Endothelial cell of umbilical vein (primary cell): Measurements from ENCODE around the gene SYCE1L. TPM values are rescaled to one million over a fixed set of nuclear protein-coding genes. Genes with fewer than 3 reads are reported as not detected.
A peak's percentile ranks its signal among the peaks of the same experiment; 100 is the strongest.

Experiments
- BruUV-seq: library from RNA; stranded (reverse); fragments of 400-500 nt; replicated peaks from 2 replicates; lab custom pipeline; 2021; lab: Mats Ljungman, UMichigan
- CTCF ChIA-PET: fragments of 300-600, 350-600 bp; sonication (Branson Sonifier 250); formaldehyde crosslinking; loops from one replicate; lab custom pipeline; 2021; ENCODE audit warnings: antibody characterized with exemption, inconsistent platforms; lab: Charles Lee
- POLR2A ChIA-PET: fragments of 300-600, 350-600 bp; sonication (Branson Sonifier 250); formaldehyde crosslinking; loops from one replicate; lab custom pipeline; 2021; ENCODE audit warnings: antibody characterized with exemption, inconsistent platforms; lab: Charles Lee
- DNase-seq: peaks from one replicate; pipeline ENCODE4 v3.0.0-alpha.2; 2011; ENCODE audit warnings: low read depth, low spot score
- FAIRE-seq: peaks from 2 replicates; lab custom pipeline; 2011; peaks lifted over from hg19 to GRCh38; lab: Jason Lieb, UNC
- H2AFZ ChIP-seq: 2 replicates; pipeline ENCODE4 v1.6.0; 2012; ENCODE audit warnings: low read depth, low read length, control low read depth, inconsistent platforms
- H3K27ac ChIP-seq: 2 replicates; pipeline ENCODE4 v1.5.1; 2011; ENCODE audit warnings: low read depth, mild to moderate bottlenecking, control low read depth, low read length, moderate library complexity; ENCODE audit not compliant: insufficient read depth
- H3K27me3 ChIP-seq, 2 experiments: 2 replicates each; pipeline versions ENCODE4 v1.6.0 to v1.6.1; 2011; ENCODE audit warnings: low read length in 2 of 2, mixed read lengths in 1 of 2; ENCODE audit not compliant: control insufficient read depth in 2 of 2, insufficient read depth in 2 of 2
- H3K36me3 ChIP-seq, 2 experiments: 2 replicates in 1 of 2; 3 replicates in 1 of 2; pipeline ENCODE4 v1.5.1; 2011; ENCODE audit warnings: low read length in 2 of 2, mild to moderate bottlenecking in 1 of 2, moderate library complexity in 1 of 2; ENCODE audit not compliant: control insufficient read depth in 2 of 2, insufficient read depth in 2 of 2; ENCODE audit errors: extremely low read depth in 1 of 2
- H3K4me1 ChIP-seq: 3 replicates; pipeline ENCODE4 v1.5.1; 2011; ENCODE audit warnings: mild to moderate bottlenecking, low read length; ENCODE audit not compliant: control insufficient read depth, insufficient read depth; ENCODE audit errors: extremely low read depth
- H3K4me2 ChIP-seq: 2 replicates; pipeline ENCODE4 v1.6.1; 2011; ENCODE audit warnings: low read length, control low read depth, mixed read lengths; ENCODE audit not compliant: insufficient read depth
- H3K4me3 ChIP-seq, 3 experiments: fragments of 200-600 bp in 1 of 3; sonication (generic), shearing (Covaris generic) in 1 of 3; replicated peaks in 1 of 3; 2 replicates each; pipeline ENCODE4 v1.5.1; 2011 to 2016; ENCODE audit warnings: control low read depth in 3 of 3, low read length in 3 of 3, mild to moderate bottlenecking in 2 of 3, inconsistent platforms in 1 of 3, low read depth in 1 of 3, moderate library complexity in 1 of 3; ENCODE audit not compliant: insufficient read depth in 1 of 3
- H3K79me2 ChIP-seq: 2 replicates; pipeline ENCODE4 v1.6.0; 2012; ENCODE audit warnings: low read length, inconsistent platforms; ENCODE audit not compliant: control insufficient read depth, insufficient read depth
- H3K9ac ChIP-seq: replicated peaks from 2 replicates; pipeline ENCODE3; 2011; ENCODE audit warnings: low read length, control low read depth; ENCODE audit not compliant: insufficient read depth; ENCODE audit errors: extremely low read depth
- H3K9me1 ChIP-seq: replicated peaks from 3 replicates; pipeline ENCODE4 v1.6.0; 2011; ENCODE audit warnings: mild to moderate bottlenecking, low read length; ENCODE audit not compliant: control insufficient read depth, insufficient read depth; ENCODE audit errors: extremely low read depth
- H3K9me3 ChIP-seq: replicated peaks from 2 replicates; pipeline ENCODE4 v1.5.1; 2012; ENCODE audit warnings: low read length, inconsistent platforms; ENCODE audit not compliant: control insufficient read depth, insufficient read depth
- H4K20me1 ChIP-seq: replicated peaks from 2 replicates; pipeline ENCODE3; 2011; ENCODE audit warnings: mild to moderate bottlenecking, low read length; ENCODE audit not compliant: control insufficient read depth, insufficient read depth; ENCODE audit errors: extremely low read depth
- CTCF ChIP-seq, 2 donors: IDR thresholded peaks; 1 replicate in 1 of 2; 2 replicates in 1 of 2; pipeline ENCODE4 v1.5.1; 2011; ENCODE audit warnings: low read length in 2 of 2, mild to moderate bottlenecking in 2 of 2, moderate library complexity in 2 of 2, control low read depth in 1 of 2, inconsistent platforms in 1 of 2, low read depth in 1 of 2; ENCODE audit not compliant: insufficient read depth in 1 of 2; ENCODE audit errors: extremely low read depth in 1 of 2
- EZH2 ChIP-seq: IDR thresholded peaks from 2 replicates; pipeline ENCODE4 v1.6.1; 2012; ENCODE audit warnings: borderline replicate concordance, low read depth, mild to moderate bottlenecking, moderate library complexity, low read length, inconsistent platforms; ENCODE audit not compliant: severe bottlenecking
- FOS ChIP-seq: IDR thresholded peaks from 2 replicates; pipeline ENCODE4 v1.6.1; 2011; ENCODE audit warnings: mild to moderate bottlenecking, low read length, moderate library complexity, borderline replicate concordance; ENCODE audit not compliant: insufficient read depth
- GATA2 ChIP-seq: IDR thresholded peaks from 2 replicates; pipeline ENCODE4 v1.7.0; 2011; ENCODE audit warnings: low read depth, mild to moderate bottlenecking, moderate library complexity, mixed read lengths, low read length; ENCODE audit not compliant: insufficient read length, insufficient read depth
- JUN ChIP-seq: IDR thresholded peaks from 2 replicates; pipeline ENCODE4 v1.6.1; 2011; ENCODE audit warnings: borderline replicate concordance, low read depth; ENCODE audit not compliant: insufficient read length, insufficient read depth
- MYC ChIP-seq: IDR thresholded peaks from one replicate; pipeline ENCODE4 v1.6.1; 2011; ENCODE audit warnings: mild to moderate bottlenecking, low read depth, low read length
- POLR2A ChIP-seq: IDR thresholded peaks from 2 replicates; pipeline ENCODE4 v1.6.1; 2012; ENCODE audit warnings: low read depth, mild to moderate bottlenecking, control low read depth, low read length
- POLR2AphosphoS5 ChIP-seq: IDR thresholded peaks from 2 replicates; pipeline ENCODE4 v1.6.1; 2012; ENCODE audit warnings: low read depth, mild to moderate bottlenecking, control low read depth, low read length, moderate library complexity; ENCODE audit not compliant: insufficient read depth
- dilution Hi-C: fragments of 300-500 bp; cut with MboI; formaldehyde crosslinking; loops from one replicate; pipeline ENCODE4 v1.15.0; 2019; ENCODE audit warnings: low sequenced_read_pairs; ENCODE audit not compliant: extremely low pct_ligation_motif_present
- intact Hi-C: fragments of 100-400 bp; cut with micrococcal nuclease; formaldehyde crosslinking; loops from one replicate; pipeline ENCODE4 v1.10.0; 2022
- polyA plus RNA-seq, 4 experiments: library from polyadenylated mRNA; depleted of rRNA in 3 of 4; stranded (reverse) in 3 of 4; unstranded in 1 of 4; fragments of >200 nt; gene quantifications; 2 replicates each; pipeline versions ENCODE4 v1.2.1 to v1.2.3, GENCODE V29; 2011 to 2012; ENCODE audit warnings: missing spikeins in 1 of 4
- total RNA-seq: library from RNA; stranded (reverse); gene quantifications from 2 replicates; pipeline ENCODE4 v1.2.3, GENCODE V29; 2021
- TF ChIP-seq, protein P1 (sequence below): IDR thresholded peaks from 2 replicates; pipeline ENCODE4 v1.6.1; 2011; ENCODE audit not compliant: insufficient read depth, insufficient read length

SYCE1L gene
- total and polyA plus RNA-seq, 2 donors (not counting 3 experiments of a cell fraction or from before 2014, with no cell fraction given), result 6.8 to 13.7 TPM

DNA sequence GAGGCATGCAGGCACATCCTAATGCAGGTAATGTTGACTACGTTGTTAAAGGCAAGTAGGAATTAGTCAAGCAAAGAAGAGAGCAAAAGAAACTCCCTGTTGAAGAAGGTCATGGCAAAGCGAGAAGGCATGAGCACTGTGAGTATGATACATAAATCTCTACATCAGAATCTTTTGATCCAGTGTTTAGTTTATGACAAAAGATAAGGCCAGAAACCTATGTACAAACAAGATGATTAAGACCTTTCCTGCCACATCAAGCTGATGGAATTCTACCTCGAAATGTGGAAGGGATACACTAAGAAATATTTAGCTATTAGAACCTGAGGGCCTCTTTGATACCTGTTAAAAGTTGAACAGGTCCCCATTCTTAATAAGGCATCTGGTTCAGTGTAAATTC lies 20.2 kb downstream of the SYCE1L start:
- no peak for DNase-seq
- Histone ChIP-seq H4K20me1 (no peaks in the 10 kb centered on the region), H2AFZ (no peak overlapping the region), H3K27ac (no peak overlapping the region), H3K36me3 (no peaks in the 10 kb centered on the region), H3K27me3 (no peaks in the 10 kb centered on the region), H3K4me2 (no peak overlapping the region), H3K9me1 (no peaks in the 10 kb centered on the region), H3K9me3 (no peaks in the 10 kb centered on the region), H3K79me2 (no peaks in the 10 kb centered on the region), H3K9ac (no peak overlapping the region), H3K4me1 (peaks cover 2% of the 10 kb centered on the region), H3K4me3 (no peak overlapping the region)
- BruUV-seq, result no TSS peak
- POLR2A ChIA-PET, result no interaction called here
- CTCF ChIA-PET, result no interaction called here
- intact Hi-C loops (no loop called here), dilution Hi-C loops (no loop called here)
- TF ChIP-seq, protein P1, sequence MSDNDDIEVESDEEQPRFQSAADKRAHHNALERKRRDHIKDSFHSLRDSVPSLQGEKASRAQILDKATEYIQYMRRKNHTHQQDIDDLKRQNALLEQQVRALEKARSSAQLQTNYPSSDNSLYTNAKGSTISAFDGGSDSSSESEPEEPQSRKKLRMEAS, result no peak
- TF ChIP-seq FOS (peak; percentile 14), POLR2A (no peak), GATA2 (peak; percentile 58), CTCF (IDR thresholded peaks at IDR 0.05; ENCODE audit: extremely low read depth in 1 of 2, insufficient read depth in 1 of 2, low read depth in 1 of 2, low read length in 2 of 2) (no peak)
- peak; percentile 21 for FAIRE-seq

- H3K4me2 ChIP-seq, result no peak overlapping the region
- H4K20me1 ChIP-seq, result no peaks in the 10 kb centered on the region
- H3K4me3 ChIP-seq, result no peak overlapping the region
- intact Hi-C loops (no loop called here), dilution Hi-C loops (no loop called here)
- ChIA-PET POLR2A (no interaction called here), CTCF (no interaction called here)
- BruUV-seq, result no TSS peak
- no peaks in the 10 kb centered on the region for H3K36me3 ChIP-seq
- H3K4me1 ChIP-seq, result no peaks in the 10 kb centered on the region
- no peak overlapping the region for H3K9ac ChIP-seq
- no peak overlapping the region for H3K27ac ChIP-seq
- no peaks in the 10 kb centered on the region for H3K9me3 ChIP-seq
- FAIRE-seq, result no peak
- TF ChIP-seq POLR2A (no peak), CTCF (IDR thresholded peaks at IDR 0.05; ENCODE audit: extremely low read depth in 1 of 2, insufficient read depth in 1 of 2, low read depth in 1 of 2, low read length in 2 of 2) (no peak), JUN (no peak), POLR2AphosphoS5 (no peak), MYC (no peak), FOS (no peak), GATA2 (no peak), EZH2 (no peak)
- TF ChIP-seq, protein P1, result no peak
- no peak for DNase-seq
- no peaks in the 10 kb centered on the region for H3K79me2 ChIP-seq
- H3K27me3 ChIP-seq, result no peaks in the 10 kb centered on the region
- H3K9me1 ChIP-seq, result no peaks in the 10 kb centered on the region
- no peak overlapping the region for H2AFZ ChIP-seq
Observed at GRCh38 chr16:77220427-77220826, 21.2 kb downstream of the SYCE1L start.
